ENCODE results near the gene ISCA2.

DNA sequence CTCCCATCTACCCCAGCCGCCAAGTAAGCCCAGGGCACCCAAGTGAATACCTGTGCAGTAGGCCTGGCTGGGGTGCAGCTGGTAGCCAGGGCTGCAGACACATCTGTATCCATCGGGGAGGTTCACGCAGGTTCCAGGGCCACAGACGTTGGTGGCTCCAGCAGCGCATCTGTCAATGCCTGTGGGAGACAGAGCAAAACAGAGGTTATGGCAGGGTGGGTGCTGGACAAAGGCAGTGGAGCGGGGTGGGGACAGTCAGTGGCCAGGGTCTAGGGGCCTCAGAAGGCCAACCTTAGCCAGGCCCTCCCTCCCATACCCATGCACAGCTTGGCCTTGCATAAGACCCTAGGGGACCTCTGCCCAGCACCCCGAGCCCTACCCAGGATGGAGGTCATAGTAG is 29.2 kb downstream of the ISCA2 start:
- TF ChIP-seq, protein P1, sequence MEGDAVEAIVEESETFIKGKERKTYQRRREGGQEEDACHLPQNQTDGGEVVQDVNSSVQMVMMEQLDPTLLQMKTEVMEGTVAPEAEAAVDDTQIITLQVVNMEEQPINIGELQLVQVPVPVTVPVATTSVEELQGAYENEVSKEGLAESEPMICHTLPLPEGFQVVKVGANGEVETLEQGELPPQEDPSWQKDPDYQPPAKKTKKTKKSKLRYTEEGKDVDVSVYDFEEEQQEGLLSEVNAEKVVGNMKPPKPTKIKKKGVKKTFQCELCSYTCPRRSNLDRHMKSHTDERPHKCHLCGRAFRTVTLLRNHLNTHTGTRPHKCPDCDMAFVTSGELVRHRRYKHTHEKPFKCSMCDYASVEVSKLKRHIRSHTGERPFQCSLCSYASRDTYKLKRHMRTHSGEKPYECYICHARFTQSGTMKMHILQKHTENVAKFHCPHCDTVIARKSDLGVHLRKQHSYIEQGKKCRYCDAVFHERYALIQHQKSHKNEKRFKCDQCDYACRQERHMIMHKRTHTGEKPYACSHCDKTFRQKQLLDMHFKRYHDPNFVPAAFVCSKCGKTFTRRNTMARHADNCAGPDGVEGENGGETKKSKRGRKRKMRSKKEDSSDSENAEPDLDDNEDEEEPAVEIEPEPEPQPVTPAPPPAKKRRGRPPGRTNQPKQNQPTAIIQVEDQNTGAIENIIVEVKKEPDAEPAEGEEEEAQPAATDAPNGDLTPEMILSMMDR (IDR thresholded peaks at IDR 0.05; ENCODE audit: low read length): no peak
- TF ChIP-seq EZH2phosphoT487 (IDR thresholded peaks at IDR 0.05; ENCODE audit: low read length): no peak
